Stimulated activated CD4-positive, alpha-beta T cell treated with anti-CD3 and anti-CD28 coated beads, TNF-alpha, amount 100 ng/mL, for 4 hours (primary cell): Measurements from ENCODE around the gene LYRM7.
"Not testable (repeated sequence)": the region's sequence is repeated elsewhere in the genome, so short reads cannot be mapped to it uniquely, and the experiment has no call there.

Experiments
- DNase-seq, 3 experiments: peaks; one replicate each; pipeline ENCODE4 v3.0.0-alpha.2; 2020; ENCODE audit warnings: low read depth in 3 of 3

Gene LYRM7

GRCh38 chr5:131170540-131171275, at the start of gene LYRM7:
Gene LYRM7, plus strand, starts transcription at chr5:131170944. Its CDS starts 77 bp downstream, at chr5:131171021.
- DNase-seq, result peak; percentile 72 to 94 (median 89)

DNA sequence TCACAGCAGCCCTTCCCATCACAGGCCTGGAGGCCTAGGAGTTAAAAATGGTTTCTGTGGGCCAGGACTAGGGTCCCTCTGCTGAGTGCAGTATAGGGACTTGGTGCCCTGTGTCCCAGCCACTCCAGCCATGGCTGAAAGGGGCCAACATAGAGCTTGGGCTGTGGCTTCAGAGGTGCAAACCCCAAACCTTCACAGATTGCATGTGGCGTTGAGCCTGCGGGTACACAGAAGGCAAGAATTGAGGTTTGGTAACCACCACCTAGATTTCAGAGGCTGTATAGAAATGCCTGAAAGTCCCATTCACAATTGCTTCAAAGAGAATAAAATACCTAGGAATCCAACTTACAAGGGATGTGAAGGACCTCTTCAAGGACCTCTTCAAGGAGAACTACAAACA, 43.5 kb upstream of the LYRM7 start:
- DNase-seq, result not testable (repeated sequence)

DNA sequence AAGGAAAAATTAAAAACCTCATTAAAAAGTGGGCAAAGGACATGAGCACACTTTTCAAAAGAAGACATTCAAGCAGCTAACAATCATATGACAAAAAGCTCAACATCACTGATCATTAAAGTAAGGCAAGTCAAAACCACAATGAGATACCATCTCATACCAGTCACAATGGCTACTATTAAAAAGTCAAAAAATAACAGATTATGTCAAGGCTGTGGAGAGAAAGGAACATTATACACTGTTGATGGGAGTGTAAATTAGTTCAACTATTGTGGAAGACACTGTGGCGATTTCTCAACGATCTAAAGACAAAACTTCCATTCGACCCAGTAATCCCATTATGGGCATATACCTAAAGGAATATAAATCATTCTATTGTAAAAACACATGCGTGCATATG, 41.4 kb upstream of the LYRM7 start:
- DNase-seq, result no peak

DNA sequence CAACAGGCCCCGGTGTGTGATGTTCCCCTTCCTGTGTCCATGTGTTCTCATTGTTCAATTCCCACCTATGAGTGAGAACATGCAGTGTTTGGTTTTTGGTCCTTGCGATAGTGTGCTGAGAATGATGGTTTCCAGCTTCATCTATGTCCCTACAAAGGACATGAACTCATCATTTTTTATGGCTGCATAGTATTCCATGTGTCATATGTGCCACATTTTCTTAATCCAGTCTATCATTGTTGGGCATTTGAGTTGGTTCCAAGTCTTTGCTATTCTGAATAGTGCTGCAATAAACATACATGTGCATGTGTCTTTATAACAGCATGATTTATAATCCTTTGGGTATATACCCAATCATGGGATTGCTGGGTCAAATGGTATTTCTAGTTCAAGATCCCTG, 37.7 kb upstream of the LYRM7 start:
- DNase-seq, result not testable (repeated sequence)

GRCh38 chr5:131138406-131138805, 32.3 kb upstream of the LYRM7 start:
- not testable (repeated sequence) for DNase-seq

GRCh38 chr5:131139321-131139720, 31.4 kb upstream of the LYRM7 start:
- DNase-seq, result no peak

DNA sequence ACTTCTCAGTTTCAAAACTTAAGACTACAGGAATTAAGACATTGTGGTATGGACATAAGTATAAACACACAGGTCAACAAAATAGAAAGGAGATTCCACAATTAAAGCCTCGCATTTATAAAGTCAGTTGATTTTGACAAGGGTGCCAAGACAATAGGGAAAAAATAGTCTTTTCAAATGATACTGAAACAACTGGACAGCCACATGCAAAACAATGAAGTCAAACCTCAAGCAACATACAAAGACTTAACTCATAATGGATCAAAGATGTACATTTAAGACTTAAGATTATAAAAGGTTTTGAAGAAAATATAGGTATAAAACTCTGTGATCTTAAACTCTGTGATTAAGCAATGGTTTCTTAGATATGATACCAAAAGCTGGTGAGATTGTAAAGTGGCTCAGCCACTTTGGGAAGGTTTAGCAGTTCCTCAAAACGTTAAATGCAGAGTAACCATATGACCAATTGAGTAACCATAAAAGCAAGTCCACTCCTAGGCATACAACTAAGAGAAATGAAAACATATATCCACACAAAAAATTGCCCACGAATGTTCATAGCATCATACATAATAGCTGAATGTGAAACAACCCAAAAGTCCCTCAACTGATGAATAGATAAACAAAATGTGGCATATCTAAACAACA, 27.6 kb upstream of the LYRM7 start:
- DNase-seq, result no peak

DNA sequence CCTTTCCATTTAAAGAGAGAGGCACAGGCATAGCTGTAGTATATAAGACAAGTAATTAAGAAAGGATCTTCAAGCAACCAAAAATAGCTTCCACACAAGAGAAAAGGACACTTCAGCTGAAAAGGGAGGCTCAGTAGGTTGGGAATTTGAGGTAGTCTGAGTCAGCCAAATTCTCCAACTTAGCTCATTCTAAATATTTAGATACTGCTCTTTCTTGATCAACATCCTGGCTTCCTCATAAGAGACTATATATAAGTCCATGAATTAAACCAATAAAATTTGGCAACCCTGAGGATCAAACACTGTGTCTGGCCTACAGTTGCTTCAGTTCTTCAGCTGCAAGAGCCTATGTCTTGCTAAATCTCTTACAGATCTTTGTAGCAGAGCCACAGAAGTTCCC, 23.5 kb upstream of the LYRM7 start:
- DNase-seq, result no peak

DNA sequence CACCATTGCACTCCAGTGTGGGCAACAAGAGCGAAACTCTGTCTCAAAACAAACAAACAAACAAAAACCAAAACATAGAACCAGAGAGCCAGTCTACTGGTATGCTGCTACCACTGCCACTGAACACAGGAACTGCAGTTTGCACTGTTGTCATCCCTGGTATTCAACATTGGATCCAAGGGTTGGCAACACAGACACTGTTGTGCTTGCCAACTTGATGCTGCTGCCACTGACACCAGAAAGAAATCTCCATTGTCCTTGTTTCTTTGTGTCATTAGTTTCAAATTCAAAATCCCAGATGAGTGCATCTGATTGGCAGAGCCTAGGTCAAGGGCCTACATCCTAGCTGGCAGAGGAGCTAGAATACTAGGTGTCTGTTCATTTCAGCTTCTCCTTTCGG, 21.9 kb upstream of the LYRM7 start:
- no peak for DNase-seq

DNA sequence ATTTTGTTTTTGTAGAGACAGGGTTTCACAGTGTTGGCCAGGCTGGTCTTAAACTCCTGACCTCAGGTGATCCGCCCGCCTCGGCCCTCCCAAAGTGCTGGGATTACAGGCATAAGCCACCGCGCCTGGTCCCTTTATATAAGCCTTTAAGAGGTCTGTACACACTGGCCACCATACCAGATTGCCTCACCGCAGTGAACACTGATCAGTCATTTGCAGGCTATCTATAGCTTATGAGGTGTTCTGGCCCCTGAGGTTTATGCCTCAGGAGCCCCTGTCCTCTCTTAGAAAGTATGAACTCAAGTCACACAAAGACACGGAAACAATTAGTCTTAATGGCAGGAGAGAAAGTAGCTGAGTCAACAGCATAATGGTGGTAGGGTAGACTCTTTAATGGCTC, 20.3 kb upstream of the LYRM7 start:
- no peak for DNase-seq

DNA sequence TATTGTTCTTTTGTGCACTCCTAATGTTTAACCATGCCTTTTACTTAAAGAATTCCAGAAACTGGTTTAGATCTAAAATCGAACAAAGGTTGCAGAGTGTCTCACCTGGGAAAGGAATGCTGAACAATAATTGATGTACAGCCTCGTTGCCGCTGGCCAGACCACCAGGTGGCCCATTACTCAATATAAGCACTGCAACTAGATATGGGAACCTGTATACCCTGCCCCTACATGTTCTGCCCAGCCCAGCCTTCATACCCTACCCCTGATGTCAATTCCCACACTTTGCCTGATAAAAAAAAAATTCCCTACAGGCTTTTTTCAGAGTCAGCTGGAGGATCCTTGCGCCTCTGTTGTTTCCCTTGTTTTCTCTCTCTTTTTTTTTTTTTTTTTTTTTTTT, 19.5 kb upstream of the LYRM7 start:
- DNase-seq, result no peak

DNA sequence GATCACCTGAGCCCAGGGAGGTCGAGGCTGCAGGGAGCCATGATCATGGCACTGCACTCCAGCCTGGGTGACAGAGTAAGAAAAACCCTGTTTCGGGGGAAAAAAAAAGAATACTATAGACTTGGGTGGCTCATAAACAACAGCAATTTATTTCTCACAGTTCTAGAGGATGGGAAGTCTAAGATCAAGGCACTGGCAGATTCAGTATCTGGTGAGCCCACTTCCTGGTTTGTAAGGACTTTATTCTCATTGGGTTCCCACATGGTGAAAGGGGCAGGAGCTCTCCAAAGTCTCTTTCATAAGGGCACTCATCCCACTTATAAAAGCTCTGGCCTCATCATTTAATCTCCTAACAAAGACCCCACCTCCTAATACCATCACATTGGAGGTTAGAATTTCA, 14.4 kb upstream of the LYRM7 start:
- no peak for DNase-seq

DNA sequence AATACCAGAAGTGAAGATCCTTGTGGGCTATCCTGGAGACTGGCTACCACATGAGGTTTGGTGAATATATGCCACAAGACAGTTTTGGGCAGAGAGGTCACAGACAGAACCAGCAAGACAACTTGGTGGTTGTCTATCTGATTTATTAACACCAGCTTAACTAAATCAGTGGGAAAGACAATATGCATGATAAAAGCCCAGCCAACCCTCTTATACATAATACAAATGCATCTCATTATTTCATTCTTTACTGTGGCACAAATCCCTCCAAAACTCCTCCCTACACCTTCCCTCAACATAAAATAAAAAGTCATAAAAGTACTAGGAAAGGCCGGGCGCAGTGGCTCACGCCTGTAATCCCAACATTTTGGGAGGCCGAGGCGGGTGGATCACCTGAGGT, 13.8 kb upstream of the LYRM7 start:
- no peak for DNase-seq

- DNase-seq, result no peak
Measured at GRCh38 chr5:131160134-131160533, 10.6 kb upstream of the LYRM7 start.

- no peak for DNase-seq
Measured at GRCh38 chr5:131163276-131164119, 7.2 kb upstream of the LYRM7 start.

GRCh38 chr5:131164191-131165118, 6.3 kb upstream of the LYRM7 start:
- DNase-seq, result peak; percentile 50 to 55 (median 51)

GRCh38 chr5:131165119-131165727, 5.5 kb upstream of the LYRM7 start, which contains the start of gene HINT1:
Gene HINT1, minus strand, starts transcription at chr5:131165256. Its CDS starts 51 bp downstream, at chr5:131165205.
- peak; percentile 86 to 89 (median 88) for DNase-seq

DNA sequence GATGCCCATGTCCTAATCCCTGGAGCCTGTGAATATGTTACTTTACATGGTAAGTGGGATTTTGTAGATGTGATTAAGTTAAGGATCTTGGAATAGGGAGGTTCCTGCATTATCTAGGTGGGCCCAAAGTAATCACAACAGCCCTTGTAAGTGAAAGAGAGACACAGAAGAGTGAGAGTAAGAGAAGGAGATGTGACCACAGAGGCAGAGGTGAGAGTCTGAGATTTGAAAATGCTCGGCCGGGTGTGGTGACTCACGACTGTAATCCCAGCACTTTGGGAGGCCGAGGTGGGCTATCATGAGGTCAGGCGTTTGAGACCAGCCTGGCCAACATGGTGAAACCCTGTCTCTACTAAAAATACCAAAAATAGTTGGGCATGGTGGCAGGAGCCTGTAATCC, 3.1 kb upstream of the LYRM7 start:
- no peak for DNase-seq

DNA sequence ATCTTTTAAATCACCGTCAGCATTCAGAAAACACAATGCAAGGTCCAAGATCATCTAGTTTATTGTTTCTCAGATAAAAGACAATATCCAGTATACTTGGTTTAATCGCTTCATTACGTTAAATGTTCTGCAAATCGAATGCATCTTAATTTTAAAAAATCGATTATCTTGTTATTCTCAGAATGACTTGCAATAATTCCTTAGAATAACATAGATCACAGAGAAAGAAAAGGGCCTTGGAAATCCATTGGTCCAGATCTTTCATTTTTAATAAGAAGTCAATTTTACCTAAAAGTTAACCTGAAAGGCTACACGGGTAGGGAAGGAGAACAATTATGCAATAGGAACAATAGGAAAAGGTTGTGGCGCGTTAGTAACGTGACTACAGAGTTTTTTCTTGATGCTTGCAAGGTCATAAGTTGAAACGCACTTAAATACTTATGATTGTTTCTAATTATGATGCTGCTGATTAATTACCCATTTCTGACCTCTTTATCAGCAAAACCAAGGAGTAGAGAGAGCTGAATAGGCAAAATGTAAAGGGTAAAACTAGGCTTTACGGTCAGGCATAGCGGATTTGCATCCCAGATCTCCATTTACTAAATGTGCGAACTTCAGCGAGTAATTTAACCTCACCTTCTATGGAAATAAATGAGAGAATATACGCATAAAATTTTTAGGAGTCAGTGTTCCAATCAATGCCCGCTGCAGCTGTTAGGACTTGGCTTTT, 769 bp upstream of the LYRM7 start:
- no peak for DNase-seq

- no peak for DNase-seq
Measured at GRCh38 chr5:131171276-131171810, 599 bp downstream of the LYRM7 start.
